ENCODE results near the gene CTDSPL.
A peak's percentile ranks its signal among the peaks of the same experiment; 100 is the strongest.

Gene CTDSPL

GRCh38 chr3:37909067-37909911 is 47.6 kb downstream of the CTDSPL start:
- TF ChIP-seq CTCF (IDR thresholded peaks at IDR 0.05; ENCODE audit: borderline replicate concordance, extremely low read depth, low read length, poor library complexity, severe bottlenecking): no peak
- no peak for TF ChIP-seq EZH2 (IDR thresholded peaks at IDR 0.05; ENCODE audit: borderline replicate concordance, low read depth, low read length, severe bottlenecking)
- DNase-seq (no peak), ATAC-seq (ENCODE audit: insufficient read depth, low read depth) (no peak)
- Histone ChIP-seq H3K4me2 (ENCODE audit: insufficient read depth, low read length) (no peak overlapping the region), H3K4me3 (ENCODE audit: low read depth in 1 of 2, low read length in 2 of 2) (no peak overlapping the region), H3K36me3 (ENCODE audit: insufficient read depth, low read length) (no peaks in the 10 kb centered on the region), H4K20me1 (ENCODE audit: insufficient read depth, low read length) (peaks cover 62% of the 10 kb centered on the region), H3K9ac (ENCODE audit: low read depth, low read length) (no peak overlapping the region), H3K27me3 (ENCODE audit: insufficient read depth, low read length, poor library complexity) (no peaks in the 10 kb centered on the region), H3K4me1 (ENCODE audit: insufficient read depth, low read length) (peaks cover 24% of the 10 kb centered on the region), H3K79me2 (ENCODE audit: insufficient read depth, low read length) (peaks cover 23% of the 10 kb centered on the region), H3K9me3 (ENCODE audit: insufficient read depth, low read length, severe bottlenecking) (no peaks in the 10 kb centered on the region), H2AFZ (ENCODE audit: low read depth, low read length) (no peak overlapping the region), H3K27ac (ENCODE audit: low read length) (no peak overlapping the region)

- H3K4me2 ChIP-seq (ENCODE audit: insufficient read depth, low read length): no peak overlapping the region
- no peak overlapping the region for H3K4me3 ChIP-seq (ENCODE audit: low read depth in 1 of 2, low read length in 2 of 2)
- ATAC-seq (ENCODE audit: insufficient read depth, low read depth): no peak
- H3K79me2 ChIP-seq (ENCODE audit: insufficient read depth, low read length): peaks cover 18% of the 10 kb centered on the region
- no peak for DNase-seq
- peaks cover 23% of the 10 kb centered on the region for H3K4me1 ChIP-seq (ENCODE audit: insufficient read depth, low read length)
- H3K27me3 ChIP-seq (ENCODE audit: insufficient read depth, low read length, poor library complexity): no peaks in the 10 kb centered on the region
- no peak overlapping the region for H3K9ac ChIP-seq (ENCODE audit: low read depth, low read length)
- no peaks in the 10 kb centered on the region for H3K36me3 ChIP-seq (ENCODE audit: insufficient read depth, low read length)
- peaks cover 50% of the 10 kb centered on the region for H4K20me1 ChIP-seq (ENCODE audit: insufficient read depth, low read length)
- no peak for TF ChIP-seq CTCF (IDR thresholded peaks at IDR 0.05; ENCODE audit: borderline replicate concordance, extremely low read depth, low read length, poor library complexity, severe bottlenecking)
- no peak for TF ChIP-seq EZH2 (IDR thresholded peaks at IDR 0.05; ENCODE audit: borderline replicate concordance, low read depth, low read length, severe bottlenecking)
- no peak overlapping the region for H2AFZ ChIP-seq (ENCODE audit: low read depth, low read length)
- no peaks in the 10 kb centered on the region for H3K9me3 ChIP-seq (ENCODE audit: insufficient read depth, low read length, severe bottlenecking)
- H3K27ac ChIP-seq (ENCODE audit: low read length): no peak overlapping the region
Measured at GRCh38 chr3:37910671-37911400, 49.2 kb downstream of the CTDSPL start.

GRCh38 chr3:37912052-37912733 is 50.5 kb downstream of the CTDSPL start:
- Histone ChIP-seq H2AFZ (ENCODE audit: low read depth, low read length) (no peak overlapping the region), H3K4me3 (ENCODE audit: low read depth in 1 of 2, low read length in 2 of 2) (no peak overlapping the region), H3K4me1 (ENCODE audit: insufficient read depth, low read length) (peaks cover 9% of the 10 kb centered on the region), H3K27ac (ENCODE audit: low read length) (no peak overlapping the region), H3K9ac (ENCODE audit: low read depth, low read length) (no peak overlapping the region), H4K20me1 (ENCODE audit: insufficient read depth, low read length) (peaks cover 49% of the 10 kb centered on the region; the same call in 1 of the 2 replicates), H3K36me3 (ENCODE audit: insufficient read depth, low read length) (no peaks in the 10 kb centered on the region), H3K27me3 (ENCODE audit: insufficient read depth, low read length, poor library complexity) (no peaks in the 10 kb centered on the region), H3K4me2 (ENCODE audit: insufficient read depth, low read length) (no peak overlapping the region), H3K79me2 (ENCODE audit: insufficient read depth, low read length) (peaks cover 19% of the 10 kb centered on the region; the same call in 1 of the 2 replicates), H3K9me3 (ENCODE audit: insufficient read depth, low read length, severe bottlenecking) (no peaks in the 10 kb centered on the region)
- ATAC-seq (ENCODE audit: insufficient read depth, low read depth) (no peak), DNase-seq (no peak)
- peak; percentile 22 for TF ChIP-seq CTCF (IDR thresholded peaks at IDR 0.05; ENCODE audit: borderline replicate concordance, extremely low read depth, low read length, poor library complexity, severe bottlenecking)
- no peak for TF ChIP-seq EZH2 (IDR thresholded peaks at IDR 0.05; ENCODE audit: borderline replicate concordance, low read depth, low read length, severe bottlenecking)
